ENCODE data around the gene BCAN.

DNA sequence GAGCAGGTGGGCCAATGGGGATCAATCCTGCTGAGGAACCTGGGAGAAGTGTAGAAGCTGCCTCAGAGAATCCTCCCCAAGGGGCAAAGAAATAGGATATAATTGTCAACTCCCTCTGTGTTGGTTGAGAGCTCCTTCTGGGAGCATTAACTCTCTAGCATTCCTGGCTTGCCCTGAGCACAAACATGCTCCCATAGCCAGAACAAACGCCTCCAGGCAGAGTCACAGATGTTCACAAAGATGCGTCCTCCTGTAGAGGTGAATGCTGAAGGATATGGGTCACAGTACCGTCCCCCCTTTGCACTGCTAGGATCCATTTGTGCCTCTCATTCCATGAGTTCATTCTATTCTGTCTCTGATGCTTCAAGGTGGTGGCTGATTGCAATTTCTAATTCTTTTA, 9.6 kb upstream of the BCAN start:
- TF ChIP-seq, protein P1, sequence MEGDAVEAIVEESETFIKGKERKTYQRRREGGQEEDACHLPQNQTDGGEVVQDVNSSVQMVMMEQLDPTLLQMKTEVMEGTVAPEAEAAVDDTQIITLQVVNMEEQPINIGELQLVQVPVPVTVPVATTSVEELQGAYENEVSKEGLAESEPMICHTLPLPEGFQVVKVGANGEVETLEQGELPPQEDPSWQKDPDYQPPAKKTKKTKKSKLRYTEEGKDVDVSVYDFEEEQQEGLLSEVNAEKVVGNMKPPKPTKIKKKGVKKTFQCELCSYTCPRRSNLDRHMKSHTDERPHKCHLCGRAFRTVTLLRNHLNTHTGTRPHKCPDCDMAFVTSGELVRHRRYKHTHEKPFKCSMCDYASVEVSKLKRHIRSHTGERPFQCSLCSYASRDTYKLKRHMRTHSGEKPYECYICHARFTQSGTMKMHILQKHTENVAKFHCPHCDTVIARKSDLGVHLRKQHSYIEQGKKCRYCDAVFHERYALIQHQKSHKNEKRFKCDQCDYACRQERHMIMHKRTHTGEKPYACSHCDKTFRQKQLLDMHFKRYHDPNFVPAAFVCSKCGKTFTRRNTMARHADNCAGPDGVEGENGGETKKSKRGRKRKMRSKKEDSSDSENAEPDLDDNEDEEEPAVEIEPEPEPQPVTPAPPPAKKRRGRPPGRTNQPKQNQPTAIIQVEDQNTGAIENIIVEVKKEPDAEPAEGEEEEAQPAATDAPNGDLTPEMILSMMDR (conservative IDR thresholded peaks at IDR 0.05) = no peak
- no peak for TF ChIP-seq EZH2 (IDR thresholded peaks at IDR 0.05; ENCODE audit: low read depth)
